Calu3 (cell line): ENCODE data around the gene C14orf93. TPM values are rescaled to one million over a fixed set of nuclear protein-coding genes. Genes with fewer than 3 reads are reported as not detected.

Experiments used
- BruUV-seq: library from RNA; stranded (reverse); fragments of 400-500 nt; replicated peaks from 2 replicates; lab custom pipeline; 2021; lab: Mats Ljungman, UMichigan
- CTCF ChIA-PET: fragments of 300-600 bp; sonication (Branson Sonifier 250); formaldehyde crosslinking; loops from one replicate; lab custom pipeline; 2022; ENCODE audit warnings: antibody characterized with exemption; lab: Charles Lee
- DNase-seq: peaks from one replicate; pipeline ENCODE4 v3.0.0; 2022
- H3K27ac Mint-ChIP-seq: one replicate; pipeline ENCODE4 v1.8.0; 2022; ENCODE audit warnings: mixed read lengths; ENCODE audit not compliant: unreplicated experiment
- H3K27me3 Mint-ChIP-seq: one replicate; pipeline ENCODE4 v1.8.0; 2022; ENCODE audit warnings: mixed read lengths; ENCODE audit not compliant: unreplicated experiment
- H3K36me3 Mint-ChIP-seq: one replicate; pipeline ENCODE4 v1.8.0; 2022; ENCODE audit warnings: mild to moderate bottlenecking, moderate library complexity, mixed read lengths; ENCODE audit not compliant: insufficient read depth, unreplicated experiment
- H3K4me1 Mint-ChIP-seq: one replicate; pipeline ENCODE4 v1.8.0; 2022; ENCODE audit warnings: mild to moderate bottlenecking, low read depth, mixed read lengths; ENCODE audit not compliant: unreplicated experiment
- H3K4me3 Mint-ChIP-seq: one replicate; pipeline ENCODE4 v1.8.0; 2022; ENCODE audit warnings: mild to moderate bottlenecking, low read depth, moderate library complexity, mixed read lengths; ENCODE audit not compliant: unreplicated experiment
- H3K9me3 Mint-ChIP-seq: one replicate; pipeline ENCODE4 v1.8.0; 2022; ENCODE audit warnings: low read depth, mixed read lengths; ENCODE audit not compliant: unreplicated experiment
- CTCF ChIP-seq: fragments of 200-600 bp; IDR thresholded peaks from one replicate; pipeline ENCODE4 v1.8.0; 2022; ENCODE audit warnings: antibody characterized with exemption; ENCODE audit not compliant: unreplicated experiment
- intact Hi-C: fragments of 100-400 bp; cut with micrococcal nuclease; formaldehyde crosslinking; loops from one replicate; pipeline ENCODE4 v1.10.0; 2022; ENCODE audit not compliant: unreplicated experiment
- total RNA-seq: library from RNA; stranded (reverse); gene quantifications from 2 replicates; pipeline ENCODE4 v1.2.3, GENCODE V29; 2022

C14orf93 gene
- total RNA-seq, 1 experiment from 2014 or later = 9.6 TPM

GRCh38 chr14:23023795-23024152, 13.8 kb upstream of the C14orf93 start:
- intact Hi-C loops = no loop called here
- DNase-seq = no peak
- no peak for TF ChIP-seq CTCF
- Mint-ChIP-seq H3K27ac (no peak overlapping the region), H3K27me3 (no peaks in the 10 kb centered on the region), H3K4me3 (no peak overlapping the region), H3K9me3 (no peaks in the 10 kb centered on the region), H3K36me3 (peaks cover 18% of the 10 kb centered on the region), H3K4me1 (no peaks in the 10 kb centered on the region)
- BruUV-seq = no TSS peak
- CTCF ChIA-PET = interaction anchor here (0.6 kb wide), 2 partner anchors 22 to 377 kb away, joined by 4 to 6 read pairs; no protein-coding TSS in a partner anchor

- H3K4me3 Mint-ChIP-seq = no peak overlapping the region
- no TSS peak for BruUV-seq
- no peak for DNase-seq
- no peak overlapping the region for H3K27ac Mint-ChIP-seq
- CTCF ChIA-PET = interaction anchor here (0.6 kb wide), 2 partner anchors 21 to 376 kb away, joined by 4 to 6 read pairs; no protein-coding TSS in a partner anchor
- H3K27me3 Mint-ChIP-seq = no peaks in the 10 kb centered on the region
- intact Hi-C loops = no loop called here
- no peaks in the 10 kb centered on the region for H3K4me1 Mint-ChIP-seq
- no peak for TF ChIP-seq CTCF
- H3K36me3 Mint-ChIP-seq = peaks cover 16% of the 10 kb centered on the region
- no peaks in the 10 kb centered on the region for H3K9me3 Mint-ChIP-seq
These were observed 13.3 kb upstream of the C14orf93 start for GRCh38 chr14:23023022-23023794.

GRCh38 chr14:23021889-23022442, 12.0 kb upstream of the C14orf93 start:
- no peaks in the 10 kb centered on the region for H3K9me3 Mint-ChIP-seq
- BruUV-seq = no TSS peak
- H3K27ac Mint-ChIP-seq = no peak overlapping the region
- no peak overlapping the region for H3K4me3 Mint-ChIP-seq
- no peak for TF ChIP-seq CTCF
- CTCF ChIA-PET = no interaction called here
- peaks cover 9% of the 10 kb centered on the region for H3K36me3 Mint-ChIP-seq
- DNase-seq = no peak
- H3K4me1 Mint-ChIP-seq = no peaks in the 10 kb centered on the region
- intact Hi-C loops = no loop called here
- no peaks in the 10 kb centered on the region for H3K27me3 Mint-ChIP-seq

- no peaks in the 10 kb centered on the region for H3K27me3 Mint-ChIP-seq
- CTCF ChIA-PET = no interaction called here
- peaks cover 9% of the 10 kb centered on the region for H3K36me3 Mint-ChIP-seq
- no peaks in the 10 kb centered on the region for H3K9me3 Mint-ChIP-seq
- BruUV-seq = no TSS peak
- intact Hi-C loops = no loop called here
- no peak for TF ChIP-seq CTCF
- H3K27ac Mint-ChIP-seq = no peak overlapping the region
- no peak for DNase-seq
- H3K4me1 Mint-ChIP-seq = no peaks in the 10 kb centered on the region
- no peak overlapping the region for H3K4me3 Mint-ChIP-seq
These were observed 11.5 kb upstream of the C14orf93 start for GRCh38 chr14:23021434-23021833.
